Lower leg skin (tissue), 3 donors: ENCODE measurements around the gene MTHFD2.

Source experiments
- CTCF ChIP-seq, 3 donors: fragments of 450-650 bp; IDR thresholded peaks; one replicate each; pipeline ENCODE4 v1.5.1; 2016; ENCODE audit warnings: antibody characterized with exemption in 3 of 3, mild to moderate bottlenecking in 3 of 3, moderate library complexity in 2 of 3
- POLR2A ChIP-seq, 2 donors: fragments of 450-650 bp; IDR thresholded peaks; one replicate each; pipeline ENCODE4 v1.6.1; 2016 to 2017; ENCODE audit warnings: antibody characterized with exemption in 2 of 2, mild to moderate bottlenecking in 1 of 2, moderate library complexity in 1 of 2

GRCh38 chr2:74233648-74234047 is 35.2 kb downstream of the MTHFD2 start:
- TF ChIP-seq CTCF (IDR thresholded peaks at IDR 0.05) (no peak), POLR2A (IDR thresholded peaks at IDR 0.05) (no peak)
